HEK293 (cell line): ENCODE measurements around the gene WDR73.
A peak's percentile ranks its signal among the peaks of the same experiment; 100 is the strongest.

Experiments
- AEBP2 ChIP-seq: fragments of 450-650 bp; formaldehyde crosslinking; IDR thresholded peaks from 2 replicates; pipeline ENCODE4 v1.5.1; 2016; ENCODE audit warnings: missing biosample characterization, missing genetic modification characterization, borderline replicate concordance
- HIC1 ChIP-seq: fragments of 450-650 bp; formaldehyde crosslinking; IDR thresholded peaks from 2 replicates; pipeline ENCODE4 v1.5.1; 2016; ENCODE audit warnings: missing biosample characterization, missing genetic modification characterization
- YY1 ChIP-seq: fragments of 450-650 bp; formaldehyde crosslinking; IDR thresholded peaks from 2 replicates; pipeline ENCODE4 v1.5.1; 2018; ENCODE audit warnings: missing biosample characterization, missing genetic modification characterization
- YY2 ChIP-seq: fragments of 450-650 bp; formaldehyde crosslinking; IDR thresholded peaks from 2 replicates; pipeline ENCODE4 v1.5.1; 2016; ENCODE audit warnings: missing biosample characterization, missing genetic modification characterization
- ZBTB11 ChIP-seq: fragments of 450-650 bp; formaldehyde crosslinking; conservative IDR thresholded peaks from 2 replicates; pipeline ENCODE4 v1.5.1; 2016; ENCODE audit warnings: low read depth, missing biosample characterization, missing genetic modification characterization
- ZBTB26 ChIP-seq: fragments of 450-650 bp; formaldehyde crosslinking; optimal IDR thresholded peaks from 2 replicates; pipeline ENCODE3; 2016; ENCODE audit warnings: missing biosample characterization, mild to moderate bottlenecking, missing genetic modification characterization
- ZBTB44 ChIP-seq: fragments of 450-650 bp; IDR thresholded peaks from 2 replicates; pipeline ENCODE4 v1.5.1; 2018; ENCODE audit warnings: missing biosample characterization, mild to moderate bottlenecking, missing genetic modification characterization
- ZBTB8A ChIP-seq: fragments of 450-650 bp; formaldehyde crosslinking; IDR thresholded peaks from 2 replicates; pipeline ENCODE4 v1.5.1; 2016; ENCODE audit warnings: missing biosample characterization, missing genetic modification characterization
- ZFP37 ChIP-seq: fragments of 450-650 bp; formaldehyde crosslinking; IDR thresholded peaks from 2 replicates; pipeline ENCODE4 v1.5.1; 2016; ENCODE audit warnings: missing biosample characterization, missing genetic modification characterization
- ZFP41 ChIP-seq: fragments of 450-650 bp; formaldehyde crosslinking; IDR thresholded peaks from 2 replicates; pipeline ENCODE4 v1.5.1; 2016; ENCODE audit warnings: missing biosample characterization, missing genetic modification characterization, borderline replicate concordance
- ZNF112 ChIP-seq: fragments of 450-650 bp; formaldehyde crosslinking; IDR thresholded peaks from 2 replicates; pipeline ENCODE4 v1.5.0; 2017; ENCODE audit warnings: missing biosample characterization, missing genetic modification characterization
- ZNF140 ChIP-seq: fragments of 450-650 bp; formaldehyde crosslinking; IDR thresholded peaks from 2 replicates; pipeline ENCODE4 v1.5.1; 2016; ENCODE audit warnings: missing biosample characterization, missing genetic modification characterization
- ZNF148 ChIP-seq: fragments of 450-650 bp; formaldehyde crosslinking; IDR thresholded peaks from 2 replicates; pipeline ENCODE4 v1.5.0; 2017; ENCODE audit warnings: missing biosample characterization, missing genetic modification characterization, borderline replicate concordance
- ZNF174 ChIP-seq: fragments of 450-650 bp; formaldehyde crosslinking; IDR thresholded peaks from 2 replicates; pipeline ENCODE4 v1.5.0; 2017; ENCODE audit warnings: missing biosample characterization, mild to moderate bottlenecking, missing genetic modification characterization
- ZNF26 ChIP-seq: fragments of 450-650 bp; formaldehyde crosslinking; IDR thresholded peaks from 2 replicates; pipeline ENCODE4 v1.5.1; 2016; ENCODE audit warnings: missing biosample characterization, missing genetic modification characterization
- ZNF266 ChIP-seq: fragments of 450-650 bp; formaldehyde crosslinking; IDR thresholded peaks from 2 replicates; pipeline ENCODE4 v1.5.1; 2016; ENCODE audit warnings: missing biosample characterization, missing genetic modification characterization, low read depth
- ZNF394 ChIP-seq: fragments of 450-650 bp; formaldehyde crosslinking; IDR thresholded peaks from 2 replicates; pipeline ENCODE4 v1.5.1; 2016; ENCODE audit warnings: missing biosample characterization, missing genetic modification characterization, mild to moderate bottlenecking, moderate library complexity, borderline replicate concordance
- ZNF548 ChIP-seq: fragments of 450-650 bp; formaldehyde crosslinking; IDR thresholded peaks from 2 replicates; pipeline ENCODE4 v1.5.1; 2016; ENCODE audit warnings: missing biosample characterization, missing genetic modification characterization
- ZNF600 ChIP-seq: fragments of 450-650 bp; formaldehyde crosslinking; IDR thresholded peaks from 2 replicates; pipeline ENCODE4 v1.5.1; 2016; ENCODE audit warnings: missing biosample characterization, missing genetic modification characterization
- ZNF626 ChIP-seq: fragments of 450-650 bp; sonication (Bioruptor Pico); formaldehyde crosslinking; IDR thresholded peaks from 2 replicates; pipeline ENCODE4 v1.5.1; 2018; ENCODE audit warnings: missing biosample characterization, missing genetic modification characterization, inconsistent platforms
- ZNF654 ChIP-seq: fragments of 450-650 bp; formaldehyde crosslinking; IDR thresholded peaks from 2 replicates; pipeline ENCODE4 v1.5.1; 2016; ENCODE audit warnings: low read depth, missing biosample characterization, missing genetic modification characterization
- ZNF660 ChIP-seq: fragments of 450-650 bp; IDR thresholded peaks from 2 replicates; pipeline ENCODE4 v1.5.1; 2018; ENCODE audit warnings: missing biosample characterization, mild to moderate bottlenecking, missing genetic modification characterization
- ZNF707 ChIP-seq: fragments of 450-650 bp; formaldehyde crosslinking; IDR thresholded peaks from 2 replicates; pipeline ENCODE4 v1.5.1; 2016; ENCODE audit warnings: missing biosample characterization, missing genetic modification characterization
- ZNF843 ChIP-seq: fragments of 450-650 bp; formaldehyde crosslinking; IDR thresholded peaks from 2 replicates; pipeline ENCODE4 v1.5.1; 2016; ENCODE audit warnings: missing biosample characterization, missing genetic modification characterization

WDR73 gene

GRCh38 chr15:84629033-84629432, 25.1 kb downstream of the WDR73 start (continued):
- peak; percentile 80; the same call in 1 of the 2 replicates for TF ChIP-seq AEBP2 (tag by site-specific recombination)
- peak; percentile 82 for TF ChIP-seq ZBTB11 (tag by site-specific recombination)
- TF ChIP-seq ZFP41 (tag by site-specific recombination) = no peak
- TF ChIP-seq ZNF26 = no peak
- no peak for TF ChIP-seq ZNF843 (tag by site-specific recombination)
- no peak for TF ChIP-seq ZNF600 (tag by site-specific recombination)
- TF ChIP-seq ZNF654 (tag by site-specific recombination) = peak; percentile 39; the same call in 1 of the 2 replicates
- no peak for TF ChIP-seq YY2 (tag by site-specific recombination)
- TF ChIP-seq ZNF707 (tag by site-specific recombination) = no peak
- TF ChIP-seq ZNF266 (tag by site-specific recombination) = 0 out of 2 replicates have a peak, but pooled peaks have one; percentile 67
- TF ChIP-seq YY1 = no peak
- no peak for TF ChIP-seq ZBTB44 (tag by site-specific recombination)
- TF ChIP-seq ZNF394 (tag by site-specific recombination) = peak; percentile 95
- TF ChIP-seq ZBTB8A (tag by site-specific recombination) = peak; percentile 80
- no peak for TF ChIP-seq ZNF112
- TF ChIP-seq ZNF148 = no peak
- TF ChIP-seq ZFP37 (tag by site-specific recombination) = 0 out of 2 replicates have a peak, but pooled peaks have one; percentile 57
- TF ChIP-seq ZNF140 (tag by site-specific recombination) = peak; percentile 87
- TF ChIP-seq ZNF174 (tag by site-specific recombination) = no peak
- TF ChIP-seq ZBTB26 (tag by site-specific recombination) = no peak
- TF ChIP-seq HIC1 (tag by site-specific recombination) = no peak
- TF ChIP-seq ZNF660 (tag by site-specific recombination) = no peak
- no peak for TF ChIP-seq ZNF548
- no peak for TF ChIP-seq ZNF626 (tag by site-specific recombination)
